SK-N-SH (cell line): ENCODE data around the gene ALDH7A1. TPM values are rescaled to one million over a fixed set of nuclear protein-coding genes. Genes with fewer than 3 reads are reported as not detected.

Experiments used
- CTCF ChIA-PET: fragments of 300-600, 350-600 bp; formaldehyde crosslinking; extraction: SDS; loops from one replicate; lab custom pipeline; 2021; lab: Yijun Ruan, JAX
- POLR2A ChIA-PET: fragments of 350-600 bp; sonication (Branson Sonifier 250); formaldehyde crosslinking; extraction: SDS; loops from one replicate; lab custom pipeline; 2020; ENCODE audit warnings: antibody characterized with exemption, inconsistent platforms; lab: Yijun Ruan, JAX
- DNase-seq: peaks from one replicate; pipeline ENCODE4 v3.0.0; 2012
- H2AFZ ChIP-seq: fragments of 200-600 bp; sonication (generic); 2 replicates; pipeline ENCODE4 v1.8.1; 2016; ENCODE audit warnings: antibody characterized with exemption, mild to moderate bottlenecking, low read depth
- H3F3A ChIP-seq: fragments of 200-600 bp; sonication (generic); replicated peaks from 2 replicates; pipeline ENCODE3; 2016; ENCODE audit warnings: antibody characterized with exemption, mild to moderate bottlenecking; ENCODE audit not compliant: insufficient read depth
- H3K27ac ChIP-seq, 2 experiments: fragments of 200-500 bp in 1 of 2; fragments of 200-600 bp in 1 of 2; sonication (Bioruptor generic) in 1 of 2; sonication (generic), shearing (Covaris generic) in 1 of 2; 2 replicates each; pipeline versions ENCODE4 v1.5.1 to v1.6.1; 2014 to 2016; ENCODE audit warnings: low read depth in 2 of 2, inconsistent platforms in 1 of 2, low read length in 1 of 2, mild to moderate bottlenecking in 1 of 2, mixed read lengths in 1 of 2
- H3K27me3 ChIP-seq: fragments of 200-600 bp; sonication (generic), shearing (Covaris generic); 2 replicates; pipeline ENCODE4 v1.6.1; 2016; ENCODE audit warnings: mixed run types; ENCODE audit not compliant: insufficient read depth
- H3K36me3 ChIP-seq, 2 experiments: fragments of 200-500 bp in 1 of 2; fragments of 200-600 bp in 1 of 2; sonication (Bioruptor generic) in 1 of 2; sonication (generic) in 1 of 2; replicated peaks in 1 of 2; 2 replicates each; pipeline versions ENCODE3 to v1.5.1; 2014 to 2016; ENCODE audit warnings: low read length in 1 of 2, mild to moderate bottlenecking in 1 of 2; ENCODE audit not compliant: insufficient read depth in 2 of 2, control insufficient read depth in 1 of 2
- H3K4me1 ChIP-seq, 2 experiments: fragments of 200-500 bp in 1 of 2; fragments of 200-600 bp in 1 of 2; sonication (Bioruptor generic) in 1 of 2; sonication (generic), shearing (Covaris generic) in 1 of 2; 2 replicates each; pipeline versions ENCODE4 v1.5.1 to v1.6.1; 2014 to 2016; ENCODE audit warnings: low read depth in 1 of 2, low read length in 1 of 2, mixed run types in 1 of 2; ENCODE audit not compliant: insufficient read depth in 2 of 2, control insufficient read depth in 1 of 2
- H3K4me2 ChIP-seq: fragments of 200-600 bp; sonication (generic), shearing (Covaris generic); 2 replicates; pipeline ENCODE4 v1.6.1; 2017; ENCODE audit warnings: mixed run types
- H3K4me3 ChIP-seq, 2 experiments: fragments of 200-500 bp in 1 of 2; fragments of 200-600 bp in 1 of 2; sonication (Bioruptor generic) in 1 of 2; sonication (generic), shearing (Covaris generic) in 1 of 2; 2 replicates each; pipeline versions ENCODE4 v1.5.1 to v1.8.1; 2014 to 2016; ENCODE audit warnings: low read depth in 2 of 2, inconsistent platforms in 1 of 2, low read length in 1 of 2, mild to moderate bottlenecking in 1 of 2, mixed read lengths in 1 of 2, moderate library complexity in 1 of 2
- H3K79me2 ChIP-seq: fragments of 200-600 bp; sonication (generic); 2 replicates; pipeline ENCODE4 v1.8.1; 2017; ENCODE audit warnings: mild to moderate bottlenecking; ENCODE audit not compliant: insufficient read depth
- H3K9ac ChIP-seq: fragments of 200-600 bp; sonication (generic); 2 replicates; pipeline ENCODE4 v1.6.1; 2017; ENCODE audit warnings: mixed run types
- H3K9me2 ChIP-seq: fragments of 200-600 bp; sonication (generic); 2 replicates; pipeline ENCODE4 v1.6.1; 2017; ENCODE audit warnings: mixed run types
- H3K9me3 ChIP-seq: fragments of 200-600 bp; sonication (generic); 2 replicates; pipeline ENCODE4 v1.6.1; 2017; ENCODE audit warnings: mixed run types, mild to moderate bottlenecking, moderate library complexity
- H4K20me1 ChIP-seq: fragments of 200-600 bp; sonication (generic); 2 replicates; pipeline ENCODE4 v1.6.1; 2017; ENCODE audit warnings: mild to moderate bottlenecking, mixed run types; ENCODE audit not compliant: insufficient read depth
- CHD2 ChIP-seq: fragments of 150-350 bp; IDR thresholded peaks from 2 replicates; pipeline ENCODE4 v1.6.1; 2018; ENCODE audit warnings: low read length; ENCODE audit not compliant: partially characterized antibody
- EP300 ChIP-seq, 2 experiments: IDR thresholded peaks; 2 replicates each; pipeline versions ENCODE4 v1.4.0 to v1.6.1; 2012; ENCODE audit warnings: borderline replicate concordance in 1 of 2, low read depth in 1 of 2, low read length in 1 of 2
- FOSL2 ChIP-seq: IDR thresholded peaks from 2 replicates; pipeline ENCODE4 v1.4.0; 2012; ENCODE audit warnings: low read depth, mild to moderate bottlenecking, moderate library complexity, borderline replicate concordance
- FOXM1 ChIP-seq: IDR thresholded peaks from 2 replicates; pipeline ENCODE4 v1.4.0; 2012; ENCODE audit warnings: low read depth, mild to moderate bottlenecking
- MXI1 ChIP-seq: IDR thresholded peaks from 2 replicates; pipeline ENCODE4 v1.6.1; 2012; ENCODE audit warnings: mild to moderate bottlenecking, low read depth, low read length, improper control_type of control experiment
- NFIC ChIP-seq: IDR thresholded peaks from 2 replicates; pipeline ENCODE4 v1.4.0; 2012; ENCODE audit warnings: borderline replicate concordance
- NRF1 ChIP-seq: IDR thresholded peaks from 2 replicates; pipeline ENCODE4 v1.6.1; 2012; ENCODE audit warnings: low read depth, mild to moderate bottlenecking, low read length
- PBX3 ChIP-seq: IDR thresholded peaks from 2 replicates; pipeline ENCODE4; 2012
- POLR2AphosphoS5 ChIP-seq: IDR thresholded peaks from 2 replicates; pipeline ENCODE4 v1.6.1; 2012; ENCODE audit warnings: low read depth, low read length
- RAD21 ChIP-seq: IDR thresholded peaks from 2 replicates; pipeline ENCODE4 v1.6.1; 2012; ENCODE audit warnings: mild to moderate bottlenecking, low read length
- RXRA ChIP-seq: IDR thresholded peaks from 2 replicates; pipeline ENCODE4 v1.4.0; 2012; ENCODE audit warnings: low read depth, mild to moderate bottlenecking, borderline replicate concordance
- SIN3A ChIP-seq: IDR thresholded peaks from 2 replicates; pipeline ENCODE4 v1.6.1; 2012; ENCODE audit warnings: low read depth, mild to moderate bottlenecking, low read length, moderate library complexity, borderline replicate concordance
- SMC3 ChIP-seq: IDR thresholded peaks from 2 replicates; pipeline ENCODE4 v1.6.1; 2012; ENCODE audit warnings: low read depth, low read length, improper control_type of control experiment
- TAF1 ChIP-seq: IDR thresholded peaks from 2 replicates; pipeline ENCODE4 v1.6.1; 2012; ENCODE audit warnings: low read depth, mild to moderate bottlenecking, low read length, moderate library complexity, borderline replicate concordance
- TEAD4 ChIP-seq: IDR thresholded peaks from 2 replicates; pipeline ENCODE4 v1.4.0; 2012; ENCODE audit warnings: mild to moderate bottlenecking, borderline replicate concordance; ENCODE audit not compliant: insufficient read depth
- YY1 ChIP-seq: IDR thresholded peaks from 2 replicates; pipeline ENCODE4 v1.4.0; 2012; ENCODE audit warnings: low read depth, mild to moderate bottlenecking
- ZBTB33 ChIP-seq: IDR thresholded peaks from 2 replicates; pipeline ENCODE4 v1.4.0; 2012; ENCODE audit warnings: low read depth, borderline replicate concordance
- WGBS: methylation state at CpG from one replicate; pipeline ENCODE4 v1.1.6; 2017; ENCODE audit warnings: low lambda C conversion rate; 5-methylcytosine and 5-hydroxymethylcytosine counted together
- polyA plus RNA-seq, 3 experiments: library from polyadenylated mRNA; depleted of rRNA; stranded (reverse); fragments of >200 nt; gene quantifications; 2 replicates each; pipeline ENCODE4 v1.2.3, GENCODE V29; 2012

ALDH7A1 gene
- polyA plus RNA-seq, 1 of the 3 experiments (the other 2 are of a cell fraction): 44.5 TPM

GRCh38 chr5:126599499-126599898, 4.5 kb upstream of the ALDH7A1 start:
- Histone ChIP-seq H2AFZ (no peak overlapping the region), H4K20me1 (peaks cover 11% of the 10 kb centered on the region), H3K4me3 (no peak overlapping the region), H3K9ac (no peak overlapping the region), H3K27ac (no peak overlapping the region), H3K9me3 (no peaks in the 10 kb centered on the region), H3K27me3 (no peaks in the 10 kb centered on the region), H3F3A (peaks cover 4% of the 10 kb centered on the region), H3K79me2 (peaks cover 38% of the 10 kb centered on the region), H3K36me3 (peaks cover 13 to 14% of the 10 kb centered on the region in 2 experiments), H3K4me2 (no peak overlapping the region), H3K9me2 (no peaks in the 10 kb centered on the region), H3K4me1 (peaks cover 6 to 8% of the 10 kb centered on the region in 2 experiments; a peak in 2 of 4 replicates)
- WGBS: 96% methylated on average over 7 of the region's 7 CpGs
- ChIA-PET POLR2A (no interaction called here), CTCF (interaction anchor here (1.7 to 3.0 kb wide), 6 partner anchors 9 to 260 kb away, joined by 3 to 28 read pairs (median 10); no protein-coding TSS in a partner anchor)
- DNase-seq: no peak
- TF ChIP-seq PBX3: no peak
- TF ChIP-seq FOXM1: no peak

GRCh38 chr5:126597156-126597555, 2.1 kb upstream of the ALDH7A1 start:
- peaks cover 8% of the 10 kb centered on the region for H4K20me1 ChIP-seq
- POLR2A ChIA-PET: no interaction called here
- peaks cover 4% of the 10 kb centered on the region for H3F3A ChIP-seq
- H3K9ac ChIP-seq: no peak overlapping the region
- peaks cover 36% of the 10 kb centered on the region for H3K79me2 ChIP-seq
- 85% methylated on average over 4 of the region's 4 CpGs for WGBS
- H3K4me2 ChIP-seq: no peak overlapping the region
- no peaks in the 10 kb centered on the region for H3K9me3 ChIP-seq
- no peaks in the 10 kb centered on the region for H3K9me2 ChIP-seq
- H3K4me3 ChIP-seq: no peak overlapping the region
- DNase-seq: no peak
- H3K4me1 ChIP-seq: peaks cover 3 to 4% of the 10 kb centered on the region in 2 experiments; a peak in 2 of 4 replicates
- H3K27ac ChIP-seq: no peak overlapping the region
- no peak for TF ChIP-seq YY1
- no peak for TF ChIP-seq ZBTB33
- no peak for TF ChIP-seq SIN3A
- TF ChIP-seq TAF1: no peak
- no peak for TF ChIP-seq RAD21
- TF ChIP-seq SMC3: no peak
- TF ChIP-seq CHD2: no peak
- TF ChIP-seq FOSL2: no peak; the same call in 1 of the 2 replicates
- TF ChIP-seq EP300 (IDR thresholded peaks at IDR 0.05; ENCODE audit: borderline replicate concordance in 1 of 2, low read depth in 1 of 2, low read length in 1 of 2): no peak
- no peak for TF ChIP-seq NRF1
- no peak for TF ChIP-seq NFIC
- TF ChIP-seq MXI1: no peak
- TF ChIP-seq RXRA: no peak
- no peak for TF ChIP-seq TEAD4
- TF ChIP-seq POLR2AphosphoS5: no peak
- no peak for TF ChIP-seq PBX3
- no peak overlapping the region for H2AFZ ChIP-seq
- CTCF ChIA-PET: no interaction called here
- no peaks in the 10 kb centered on the region for H3K27me3 ChIP-seq
- no peaks in the 10 kb centered on the region for H3K36me3 ChIP-seq
